NCI-H2171 (cell line): ENCODE data around the gene MAFB.

ENCODE experiments used
- DNase-seq: peaks from one replicate; lab custom pipeline; 2025; lab: John Stamatoyannopoulos, UW

Gene MAFB

DNA sequence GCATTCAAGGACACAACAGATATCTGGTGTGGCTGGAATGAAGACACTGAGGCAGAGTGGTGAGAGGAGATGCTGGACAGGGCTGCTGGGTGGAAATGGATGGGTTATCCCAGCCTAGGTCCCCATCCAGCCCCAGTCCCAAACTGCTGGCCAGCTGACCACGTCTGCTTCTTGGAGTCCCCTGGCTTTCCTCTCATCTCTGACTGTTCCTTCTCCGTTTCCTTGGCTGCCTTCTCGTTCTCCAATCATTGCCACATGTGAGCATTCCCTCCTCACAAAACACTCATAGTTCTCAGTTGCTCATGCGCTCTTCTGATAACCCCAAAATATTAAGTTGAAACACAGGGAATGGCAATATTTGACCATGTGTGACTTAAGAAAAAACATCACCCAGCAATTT lies 31.5 kb downstream of the MAFB start:
- no peak for DNase-seq

GRCh38 chr20:40655451-40655850 lies 33.6 kb downstream of the MAFB start:
- DNase-seq, result no peak

DNA sequence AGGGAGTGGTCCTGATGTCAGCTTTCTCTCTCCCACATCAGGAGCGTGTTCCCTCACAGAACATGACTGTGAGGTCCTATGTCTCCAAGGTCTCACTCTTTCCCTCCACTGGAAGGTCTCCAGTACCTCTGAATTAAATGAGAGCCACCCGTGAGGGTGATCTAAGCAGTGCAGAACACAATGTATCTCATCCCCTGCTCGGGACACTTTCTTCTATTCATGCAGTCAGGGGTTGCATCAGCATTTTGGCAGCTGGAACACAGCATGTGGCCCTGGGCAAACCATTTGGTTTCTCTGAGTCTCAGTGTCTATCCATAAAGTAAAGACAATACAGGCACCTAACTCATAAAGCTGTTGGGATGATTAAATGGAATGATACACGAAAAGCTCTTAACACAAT lies 34.2 kb downstream of the MAFB start:
- DNase-seq, result no peak

DNA sequence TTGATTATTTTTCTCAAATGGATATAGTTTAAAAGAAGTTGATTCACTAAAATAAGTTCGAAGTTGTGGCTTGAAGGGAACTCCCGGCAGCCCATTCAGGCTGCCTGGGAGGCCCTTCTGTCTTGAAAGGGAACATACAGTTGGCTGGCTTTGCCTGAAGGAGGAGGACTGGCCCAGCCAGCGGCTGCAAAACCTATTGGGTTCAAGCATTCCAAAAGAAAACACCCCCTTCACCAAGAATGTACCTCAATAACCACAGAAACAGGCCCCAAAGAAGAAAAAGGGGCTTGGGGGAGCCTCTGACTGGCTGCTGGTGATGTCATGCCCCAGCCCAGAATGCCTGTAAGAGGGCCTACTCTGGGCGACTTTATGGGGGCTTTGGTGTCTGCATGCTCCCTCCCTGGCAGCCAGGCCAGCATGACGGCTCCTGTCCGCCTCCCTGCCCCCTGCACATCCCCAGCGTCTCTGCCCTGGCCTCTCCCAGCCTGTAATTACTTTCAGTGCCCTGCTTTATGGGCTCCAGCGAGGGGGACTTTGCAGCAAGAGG lies 36.5 kb downstream of the MAFB start:
- DNase-seq, result no peak

GRCh38 chr20:40651151-40651550 lies 37.9 kb downstream of the MAFB start:
- no peak for DNase-seq

DNA sequence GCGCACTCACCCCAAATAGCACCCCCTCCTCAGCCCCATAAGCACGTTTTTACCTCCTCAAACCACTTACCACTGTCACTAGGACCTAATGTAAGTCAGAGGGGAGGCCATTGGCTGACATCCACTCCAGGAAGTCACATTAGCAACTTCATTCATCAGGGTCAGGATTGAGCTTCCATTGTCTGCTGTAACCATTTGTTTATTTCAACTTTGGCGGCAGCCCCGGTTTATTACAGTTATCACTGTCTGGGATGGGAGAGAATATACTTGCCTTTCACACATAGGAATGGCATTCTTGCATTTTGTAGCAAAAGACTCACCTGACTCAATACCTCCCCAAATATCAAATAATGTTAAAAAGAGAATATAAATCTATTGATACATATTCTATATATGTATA lies 38.3 kb downstream of the MAFB start:
- DNase-seq, result no peak

DNA sequence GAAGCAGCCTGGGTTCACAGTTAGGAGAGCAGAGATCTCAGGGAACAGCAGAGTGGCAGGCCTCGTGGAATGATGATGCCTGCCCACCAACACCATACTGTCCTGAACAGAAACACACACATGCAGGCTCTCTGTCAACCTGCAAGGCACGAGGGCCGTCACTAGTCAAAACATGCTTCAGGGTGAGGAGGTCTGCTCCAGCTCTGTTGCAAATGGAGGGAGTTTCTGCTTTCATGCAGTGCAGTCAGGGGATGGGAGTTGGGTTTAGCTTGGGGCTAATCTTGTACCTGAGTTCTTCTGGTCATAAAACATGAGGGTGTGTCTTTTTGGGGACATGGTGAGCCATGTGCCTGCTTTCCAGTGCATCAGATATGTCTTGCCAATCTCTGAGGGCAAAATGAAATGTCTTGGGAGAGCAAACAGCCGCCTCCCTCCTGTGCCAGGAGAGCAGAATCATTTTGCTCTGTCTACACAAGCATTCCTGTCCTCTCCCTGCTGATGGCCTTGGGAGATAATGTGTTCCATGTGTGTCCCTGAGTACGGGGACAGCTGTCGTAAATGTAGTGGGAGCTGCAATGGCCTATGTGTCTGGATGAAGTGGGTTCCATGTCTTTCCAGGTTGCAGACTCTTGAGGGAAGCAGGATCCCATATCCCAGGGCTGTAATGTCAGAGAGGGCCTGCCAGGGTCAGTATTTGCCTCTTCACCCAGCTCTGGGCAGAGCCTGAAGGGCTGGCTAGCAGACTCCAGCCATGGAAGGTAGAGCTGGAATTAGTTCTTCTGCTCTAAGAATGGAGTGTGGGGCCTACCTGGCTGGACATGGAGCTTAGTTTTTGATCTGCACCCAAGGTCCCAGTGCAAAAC lies 40.6 kb downstream of the MAFB start:
- DNase-seq, result no peak

DNA sequence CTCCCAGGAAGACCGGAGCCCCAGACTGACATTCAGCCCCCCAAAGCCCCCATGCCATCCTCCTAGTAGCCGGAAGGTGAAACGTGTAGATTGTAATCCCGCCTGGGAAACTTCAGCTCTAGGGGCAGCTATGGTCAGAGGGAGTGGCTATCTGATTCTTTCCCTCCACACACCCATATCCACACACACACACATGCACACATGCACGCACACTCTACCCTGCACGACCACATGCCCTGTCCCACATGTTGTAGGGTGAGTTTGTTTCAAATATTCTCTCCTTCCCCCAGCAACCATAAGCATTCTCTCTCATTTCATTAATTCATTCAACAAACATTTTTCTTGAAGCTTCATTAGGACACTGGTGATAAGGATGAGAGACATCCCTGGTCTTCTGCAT lies 42.2 kb downstream of the MAFB start:
- DNase-seq, result no peak

DNA sequence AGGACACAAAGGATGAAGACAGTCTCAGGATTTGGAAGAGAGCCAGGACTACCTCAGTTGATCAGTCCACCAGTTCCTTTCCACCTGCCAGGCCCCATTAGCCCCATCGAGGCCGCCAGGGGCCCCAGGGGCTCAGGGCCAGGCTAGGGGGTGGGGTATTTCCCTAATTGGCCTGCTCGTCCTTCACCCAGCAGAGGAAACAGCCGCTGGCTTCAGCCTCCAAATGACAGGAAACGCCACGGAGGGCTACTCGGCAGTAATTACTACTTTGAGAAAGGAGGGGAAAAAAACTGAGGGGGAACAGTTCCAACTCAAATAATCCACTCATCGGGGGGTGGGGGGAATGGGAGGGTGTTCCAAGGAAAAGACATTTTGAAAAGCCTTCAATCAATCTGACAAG lies 42.7 kb downstream of the MAFB start:
- DNase-seq, result no peak

DNA sequence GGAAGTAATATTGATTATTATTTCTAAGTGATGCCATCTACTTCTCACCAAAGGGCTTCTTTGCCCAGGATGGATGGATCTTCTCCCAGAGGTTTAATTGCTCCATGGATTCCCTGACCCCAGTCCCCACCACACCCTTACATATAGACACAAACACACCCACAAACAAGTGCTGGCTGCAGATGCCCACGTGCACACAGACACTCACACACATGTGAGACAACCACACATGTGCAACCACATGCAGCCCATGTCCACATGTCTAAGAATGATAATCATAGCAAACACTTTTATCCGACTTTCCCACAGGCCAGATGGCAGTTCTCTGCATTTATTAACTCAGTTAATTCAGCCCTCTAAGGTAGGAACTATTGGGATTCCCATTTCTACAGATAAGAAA lies 44.2 kb downstream of the MAFB start:
- no peak for DNase-seq

GRCh38 chr20:40643891-40644290 lies 45.1 kb downstream of the MAFB start:
- DNase-seq, result no peak

- DNase-seq, result no peak
These were observed 47.2 kb downstream of the MAFB start for GRCh38 chr20:40641809-40642208.

DNA sequence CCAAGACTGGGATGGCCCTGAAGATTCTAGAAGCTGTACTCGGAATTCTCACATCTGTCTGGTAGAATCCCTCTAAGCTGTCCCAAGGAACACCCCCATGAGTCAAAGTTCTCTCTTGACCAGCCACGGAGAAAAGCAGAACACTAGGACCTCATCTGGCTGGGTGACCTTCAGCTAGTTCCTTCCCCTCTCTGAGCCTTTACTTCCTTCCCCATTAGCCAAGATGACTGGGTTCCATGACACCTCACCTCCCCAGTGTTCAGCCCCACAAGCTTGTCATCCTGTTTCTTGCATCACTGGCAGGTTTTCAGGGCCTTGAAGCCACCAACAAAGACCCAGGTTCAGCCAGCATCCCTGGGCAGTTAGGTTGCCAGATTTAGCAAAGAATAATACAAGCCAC lies 47.8 kb downstream of the MAFB start:
- DNase-seq, result no peak

GRCh38 chr20:40640667-40641066 lies 48.4 kb downstream of the MAFB start:
- DNase-seq, result no peak

DNA sequence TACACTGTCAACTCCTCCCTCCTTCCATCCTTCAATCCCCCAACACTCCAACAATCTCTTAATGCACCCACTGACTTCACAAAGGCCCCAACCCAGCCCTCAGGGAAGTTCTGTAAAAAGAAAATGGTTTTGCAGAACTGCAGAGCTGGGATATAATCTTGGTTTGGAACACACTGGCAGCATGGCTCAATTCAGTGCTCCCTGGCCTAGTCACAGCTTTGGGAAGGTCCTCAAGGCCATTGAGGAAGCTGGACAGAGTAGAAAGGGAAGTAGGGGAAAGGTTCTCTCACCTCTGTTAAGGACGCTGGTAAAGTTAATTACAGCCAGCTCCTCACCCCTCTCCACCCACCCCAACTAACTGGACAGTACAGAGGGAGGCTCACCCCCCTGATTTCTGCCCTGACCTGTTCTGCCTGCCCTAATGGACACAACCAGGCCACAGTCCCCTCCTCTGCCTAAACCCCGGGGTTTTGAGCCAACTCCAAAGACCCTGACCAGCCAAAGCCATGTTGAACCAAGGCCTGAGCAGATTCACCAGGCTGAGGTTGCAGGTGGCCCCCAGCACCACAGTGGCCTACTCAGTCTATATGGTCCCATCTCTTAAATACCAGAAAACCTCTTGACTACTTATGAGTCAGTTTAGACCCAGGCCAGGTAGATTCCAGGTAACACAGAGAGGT lies 49.2 kb downstream of the MAFB start:
- no peak for DNase-seq

- DNase-seq, result no peak
These were observed 49.9 kb downstream of the MAFB start for GRCh38 chr20:40639132-40639531.

DNA sequence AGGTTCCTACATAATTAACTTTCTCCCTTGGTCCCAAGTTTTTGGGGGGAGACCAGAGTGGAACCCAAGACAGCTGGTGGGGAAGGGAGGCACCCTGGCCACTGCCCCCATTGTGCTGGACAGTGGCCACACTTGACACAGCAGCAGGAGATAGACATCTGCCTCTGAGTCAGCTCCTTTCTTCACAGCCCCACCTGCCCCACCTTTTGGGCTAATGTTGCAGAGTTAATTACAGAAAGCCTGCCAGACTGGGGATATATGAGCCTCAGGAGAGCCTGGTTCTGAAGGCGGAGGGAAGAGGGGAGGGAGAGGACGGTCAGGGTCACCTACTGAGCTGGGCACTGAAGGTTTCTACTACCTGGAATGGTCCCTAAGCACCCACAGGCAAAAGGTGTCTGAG lies 50.6 kb downstream of the MAFB start:
- no peak for DNase-seq

DNA sequence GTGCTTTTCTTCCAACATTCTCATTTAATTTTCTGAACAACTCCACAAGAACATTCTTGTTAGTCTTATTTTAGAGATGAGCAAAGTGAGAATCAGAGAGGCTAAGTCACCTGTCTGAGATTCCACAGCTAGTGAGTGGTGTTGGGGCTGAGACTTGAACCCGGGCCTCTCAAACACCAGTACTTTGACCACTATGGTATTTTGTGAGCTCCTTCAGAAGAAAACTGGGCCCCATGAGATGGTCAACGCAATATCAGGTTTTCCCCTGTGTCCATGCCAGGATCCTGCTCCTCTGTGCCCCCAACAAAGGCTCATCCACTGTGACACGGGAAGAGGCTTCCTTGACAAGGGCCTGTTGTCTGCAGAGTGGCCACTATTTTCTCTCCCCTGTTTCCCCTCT lies 51.9 kb downstream of the MAFB start:
- no peak for DNase-seq

DNA sequence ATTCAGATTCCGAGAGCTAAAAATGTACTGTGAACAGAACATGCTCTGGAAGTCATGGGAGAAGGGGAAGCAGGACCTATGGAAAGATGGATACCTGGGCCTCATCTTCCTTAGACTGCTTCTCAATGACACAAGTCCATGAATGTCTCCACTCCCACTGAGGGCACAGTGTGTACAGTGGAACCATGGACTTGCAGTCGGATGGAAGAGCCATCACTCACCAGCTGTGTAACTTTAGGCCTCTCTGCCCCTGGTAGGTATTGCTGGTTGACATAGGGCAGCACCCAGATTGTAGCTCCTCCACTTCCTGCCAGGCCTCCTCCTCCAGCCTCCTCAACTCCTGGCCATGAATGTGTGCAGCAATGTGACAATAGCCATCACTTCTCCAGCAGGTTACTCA lies 52.5 kb downstream of the MAFB start:
- no peak for DNase-seq

GRCh38 chr20:40635971-40636370 lies 53.1 kb downstream of the MAFB start:
- DNase-seq, result no peak
